OCI-LY1 (cell line): ENCODE results near the gene BMPR2.

Experiments used
- H2AFZ ChIP-seq: fragments of 200-600 bp; sonication (generic), shearing (Covaris generic); 2 replicates; pipeline ENCODE4 v1.6.0; 2014; ENCODE audit warnings: antibody characterized with exemption, mild to moderate bottlenecking, low read length
- H3F3A ChIP-seq: fragments of 200-600 bp; sonication (generic), shearing (Covaris generic); 2 replicates; pipeline ENCODE4 v1.6.0; 2014; ENCODE audit warnings: mild to moderate bottlenecking, antibody characterized with exemption, low read length, moderate library complexity; ENCODE audit not compliant: insufficient read depth
- H3K27ac ChIP-seq: fragments of 200-600 bp; sonication (generic); 2 replicates; pipeline ENCODE4 v1.5.1; 2014; ENCODE audit warnings: low read length, mixed run types, mild to moderate bottlenecking, low read depth; ENCODE audit not compliant: poor library complexity, severe bottlenecking
- H3K27me3 ChIP-seq: fragments of 200-600 bp; sonication (generic); 2 replicates; pipeline ENCODE4 v1.6.0; 2014; ENCODE audit warnings: antibody characterized with exemption, mild to moderate bottlenecking, low read length, moderate library complexity; ENCODE audit not compliant: insufficient read depth
- H3K36me3 ChIP-seq: fragments of 200-600 bp; sonication (generic); 2 replicates; pipeline ENCODE4 v1.6.1; 2014; ENCODE audit warnings: mild to moderate bottlenecking, antibody characterized with exemption, low read length, moderate library complexity, mixed read lengths; ENCODE audit not compliant: insufficient read depth
- H3K4me1 ChIP-seq: fragments of 200-600 bp; sonication (generic); 2 replicates; pipeline ENCODE4 v1.5.1; 2014; ENCODE audit warnings: mild to moderate bottlenecking, low read length, moderate library complexity; ENCODE audit not compliant: insufficient read depth, severe bottlenecking
- H3K4me2 ChIP-seq: fragments of 200-600 bp; sonication (generic), shearing (Covaris generic); 2 replicates; pipeline ENCODE4 v1.6.1; 2014; ENCODE audit warnings: low read length
- H3K4me3 ChIP-seq: fragments of 200-600 bp; sonication (generic); 2 replicates; pipeline ENCODE4 v1.5.1; 2014; ENCODE audit warnings: low read length, low read depth, mild to moderate bottlenecking, mixed read lengths; ENCODE audit not compliant: poor library complexity, severe bottlenecking
- H3K79me2 ChIP-seq: fragments of 200-600 bp; shearing (Covaris generic); 2 replicates; pipeline ENCODE4 v1.6.1; 2016; ENCODE audit warnings: mixed run types, low read length, mixed read lengths; ENCODE audit not compliant: insufficient read depth
- H3K9ac ChIP-seq: fragments of 200-600 bp; sonication (generic), shearing (Covaris generic); 2 replicates; pipeline ENCODE4 v1.6.1; 2014; ENCODE audit warnings: mild to moderate bottlenecking, low read length, mixed read lengths
- H3K9me2 ChIP-seq: fragments of 200-600 bp; sonication (generic), shearing (Covaris generic); 2 replicates; pipeline ENCODE4 v1.6.1; 2014; ENCODE audit warnings: low read depth, mild to moderate bottlenecking, low read length, mixed read lengths
- H3K9me3 ChIP-seq: fragments of 200-600 bp; shearing (Covaris generic); 2 replicates; pipeline ENCODE4 v1.6.1; 2014; ENCODE audit warnings: low read length, mixed read lengths
- H4K20me1 ChIP-seq: fragments of 200-600 bp; sonication (generic), shearing (Covaris generic); 2 replicates; pipeline ENCODE4 v1.6.0; 2016; ENCODE audit warnings: mild to moderate bottlenecking, low read length; ENCODE audit not compliant: insufficient read depth
- CTCF ChIP-seq: fragments of 200-600 bp; sonication (generic), shearing (Covaris generic); IDR thresholded peaks from 2 replicates; pipeline ENCODE4 v1.5.1; 2017; ENCODE audit warnings: mild to moderate bottlenecking, antibody characterized with exemption, low read length, moderate library complexity, mixed read lengths
- EZH2 ChIP-seq: fragments of 200-600 bp; sonication (generic), shearing (Covaris generic); IDR thresholded peaks from 2 replicates; pipeline ENCODE4 v1.8.0; 2017; ENCODE audit warnings: borderline replicate concordance, mixed run types, mild to moderate bottlenecking, antibody characterized with exemption, low read length, moderate library complexity, mixed read lengths

Gene BMPR2

GRCh38 chr2:202512176-202512575 lies 136.0 kb downstream of the BMPR2 start:
- no peak overlapping the region for H2AFZ ChIP-seq
- H3F3A ChIP-seq, result no peaks in the 10 kb centered on the region
- H3K9me2 ChIP-seq, result no peaks in the 10 kb centered on the region
- no peak overlapping the region for H3K4me3 ChIP-seq
- H3K27me3 ChIP-seq, result no peaks in the 10 kb centered on the region
- H3K27ac ChIP-seq, result no peak overlapping the region
- H3K4me1 ChIP-seq, result no peaks in the 10 kb centered on the region
- H3K9me3 ChIP-seq, result no peaks in the 10 kb centered on the region
- H4K20me1 ChIP-seq, result no peaks in the 10 kb centered on the region
- TF ChIP-seq EZH2, result no peak
- TF ChIP-seq CTCF, result no peak
- H3K9ac ChIP-seq, result no peak overlapping the region
- no peak overlapping the region for H3K4me2 ChIP-seq
- H3K79me2 ChIP-seq, result no peaks in the 10 kb centered on the region
- no peaks in the 10 kb centered on the region for H3K36me3 ChIP-seq

- H3K27me3 ChIP-seq, result no peaks in the 10 kb centered on the region
- no peaks in the 10 kb centered on the region for H3K4me1 ChIP-seq
Observed at GRCh38 chr2:202514732-202515131, 138.6 kb downstream of the BMPR2 start.

GRCh38 chr2:202519453-202519852 lies 143.3 kb downstream of the BMPR2 start:
- H3K27ac ChIP-seq, result no peak overlapping the region
- no peak overlapping the region for H2AFZ ChIP-seq
- no peak overlapping the region for H3K4me2 ChIP-seq
- no peak overlapping the region for H3K9ac ChIP-seq
- H3K9me3 ChIP-seq, result no peaks in the 10 kb centered on the region
- no peak overlapping the region for H3K4me3 ChIP-seq
- no peaks in the 10 kb centered on the region for H3K27me3 ChIP-seq
- H3K79me2 ChIP-seq, result no peaks in the 10 kb centered on the region
- H3K36me3 ChIP-seq, result no peaks in the 10 kb centered on the region
- no peaks in the 10 kb centered on the region for H3F3A ChIP-seq
- H4K20me1 ChIP-seq, result no peaks in the 10 kb centered on the region
- TF ChIP-seq EZH2, result no peak
- no peak for TF ChIP-seq CTCF
- H3K4me1 ChIP-seq, result no peaks in the 10 kb centered on the region
- no peaks in the 10 kb centered on the region for H3K9me2 ChIP-seq

More at GRCh38 chr2:202514732-202515131, 138.6 kb downstream of the BMPR2 start:
- no peaks in the 10 kb centered on the region for H3K9me2 ChIP-seq
- H3K27ac ChIP-seq, result no peak overlapping the region
- no peak overlapping the region for H3K9ac ChIP-seq
- H3K4me2 ChIP-seq, result no peak overlapping the region
- no peaks in the 10 kb centered on the region for H3K79me2 ChIP-seq
- no peak overlapping the region for H2AFZ ChIP-seq
- TF ChIP-seq CTCF (no peak), EZH2 (no peak)
- H3K4me3 ChIP-seq, result no peak overlapping the region
- no peaks in the 10 kb centered on the region for H3K36me3 ChIP-seq
- H4K20me1 ChIP-seq, result no peaks in the 10 kb centered on the region
- H3F3A ChIP-seq, result no peaks in the 10 kb centered on the region
- H3K9me3 ChIP-seq, result no peaks in the 10 kb centered on the region
